GM20431 (cell line): ENCODE results near the gene OR6C75.
"Not testable (repeated sequence)": the region's sequence is repeated elsewhere in the genome, so short reads cannot be mapped to it uniquely, and the experiment has no call there.

Experiments used
- in situ Hi-C: fragments of 300-500 bp; cut with MseI, MboI; formaldehyde crosslinking; loops from one replicate; pipeline ENCODE4 v1.15.0; 2020; ENCODE audit warnings: low sequenced_read_pairs; ENCODE audit not compliant: unreplicated experiment

Gene OR6C75

DNA sequence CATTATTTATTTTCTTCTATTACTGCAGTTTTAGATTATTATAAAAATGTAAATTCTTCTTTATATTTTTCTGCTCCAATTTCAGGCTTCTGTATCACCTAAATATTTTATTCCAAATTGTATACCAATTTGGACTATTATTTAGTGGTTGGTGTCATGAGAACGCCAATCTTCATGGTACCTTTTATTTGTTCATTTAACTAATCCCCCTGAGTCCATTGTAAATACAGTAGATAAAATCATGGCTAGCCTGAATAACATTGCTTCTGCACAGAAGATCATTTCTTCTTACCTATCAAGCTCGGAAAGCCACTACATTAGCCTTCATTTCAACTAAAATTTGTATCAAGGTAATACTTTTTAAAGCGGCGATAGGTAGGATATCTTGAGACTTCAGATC is at the start of gene OR6C75:
Gene OR6C75 (plus strand): TSS at position 301 of the 400 bp plus-strand sequence. CDS start 2,136 bp downstream, outside the sequence.
- in situ Hi-C loops: no loop called here

DNA sequence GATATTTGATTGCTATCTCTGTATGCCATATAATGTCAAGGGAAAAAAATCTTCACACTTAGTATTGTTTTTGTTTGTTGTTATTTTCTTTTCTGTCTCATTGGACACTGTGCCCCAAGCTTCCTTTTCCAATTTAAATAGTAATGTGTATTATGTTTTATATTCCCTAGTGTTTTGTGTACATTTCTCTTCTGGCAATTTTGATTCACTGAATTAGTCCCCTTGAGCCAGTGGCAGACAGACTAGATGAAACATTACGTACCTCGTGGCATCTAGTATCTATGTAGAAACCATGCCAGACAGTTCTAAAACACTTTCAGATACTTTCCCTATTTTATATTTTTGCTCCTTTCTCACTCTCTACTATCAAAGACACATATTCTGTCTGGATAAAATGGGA is 48.7 kb upstream of the OR6C75 start, which contains the start of gene OR6C1:
Gene OR6C1 (plus strand): TSS at position 301 of the 400 bp plus-strand sequence. CDS start 6,257 bp downstream, outside the sequence.
- in situ Hi-C loops: no loop called here

DNA sequence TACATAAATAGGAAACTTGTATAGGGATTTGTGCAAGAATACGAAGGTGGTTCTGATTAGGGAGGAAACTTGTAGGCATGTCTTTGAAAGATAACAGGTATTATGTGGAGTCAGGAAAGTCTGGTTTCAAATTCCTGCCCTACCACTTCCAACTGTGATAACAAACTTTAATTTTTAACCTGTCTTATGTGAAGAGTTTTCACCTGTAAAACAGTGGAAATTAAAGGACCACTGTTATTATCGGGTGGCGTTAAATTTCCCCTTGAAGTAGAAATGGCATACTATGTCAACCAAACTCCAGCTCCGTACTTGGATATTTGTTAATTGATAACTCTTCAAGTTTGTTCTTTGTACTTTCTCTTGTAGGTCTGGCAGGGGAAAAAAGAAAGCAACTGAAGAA is 42.6 kb upstream of the OR6C75 start:
- in situ Hi-C loops: no loop called here

DNA sequence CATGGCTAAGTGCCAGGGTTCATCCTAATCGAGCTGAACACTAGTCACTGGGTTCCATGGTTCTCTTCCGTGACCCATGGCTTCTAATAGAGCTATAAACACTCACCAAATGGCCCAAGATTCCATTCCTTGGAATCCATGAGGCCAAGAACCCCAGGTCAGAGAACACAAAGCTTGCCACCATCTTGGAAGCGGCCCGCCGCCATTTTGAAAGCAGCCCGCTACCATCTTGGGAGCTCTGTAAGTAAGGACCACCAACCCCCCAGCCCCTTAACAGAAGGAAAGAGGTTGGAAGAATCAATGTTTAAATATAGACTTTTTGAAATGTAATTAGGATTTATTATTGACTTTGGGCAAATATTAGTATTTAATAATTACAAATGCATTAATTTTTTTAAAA is 37.0 kb upstream of the OR6C75 start:
- in situ Hi-C loops: not testable (repeated sequence)

DNA sequence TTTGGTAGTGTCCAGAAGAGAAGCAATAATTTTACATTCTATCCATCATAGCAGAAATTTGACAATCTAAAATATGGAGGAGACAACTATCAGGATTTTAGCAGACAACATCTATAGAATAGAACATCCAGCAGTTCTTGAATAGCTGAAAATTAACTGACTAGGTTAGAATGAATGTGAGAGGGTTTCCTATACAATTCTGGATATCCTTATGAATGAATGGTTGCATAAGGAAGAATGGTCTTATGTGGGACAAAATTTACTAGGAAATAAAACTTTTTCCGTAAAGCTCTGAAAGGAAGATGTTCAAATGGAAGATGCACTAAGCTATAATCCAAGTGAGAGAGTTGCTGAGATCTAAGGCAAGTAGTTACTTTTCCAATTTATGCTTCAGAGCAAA is 32.3 kb upstream of the OR6C75 start, which contains the start of gene OR6C3:
Gene OR6C3 (plus strand): TSS at position 301 of the 400 bp plus-strand sequence. CDS start 955 bp downstream, outside the sequence.
- in situ Hi-C loops: no loop called here

DNA sequence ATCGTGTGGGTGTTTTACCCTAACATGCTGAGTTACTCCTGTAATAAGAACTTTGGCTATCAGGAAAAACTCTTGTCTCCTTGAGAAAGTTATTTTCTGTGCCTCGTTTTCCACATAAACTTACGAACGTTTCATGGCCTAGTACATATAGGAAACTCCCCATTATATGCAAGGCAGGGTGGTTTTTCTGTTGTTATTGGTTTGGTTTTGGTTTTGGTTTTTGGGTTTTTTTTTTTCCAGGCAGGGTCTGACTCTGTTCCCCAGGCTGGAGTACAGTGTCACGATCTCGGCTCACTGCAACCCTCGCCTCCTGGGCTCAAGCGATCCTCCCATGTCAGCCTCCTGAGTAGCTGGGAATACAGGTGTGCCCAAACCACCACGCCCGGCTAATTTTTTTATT is 26.8 kb upstream of the OR6C75 start:
- in situ Hi-C loops: no loop called here

DNA sequence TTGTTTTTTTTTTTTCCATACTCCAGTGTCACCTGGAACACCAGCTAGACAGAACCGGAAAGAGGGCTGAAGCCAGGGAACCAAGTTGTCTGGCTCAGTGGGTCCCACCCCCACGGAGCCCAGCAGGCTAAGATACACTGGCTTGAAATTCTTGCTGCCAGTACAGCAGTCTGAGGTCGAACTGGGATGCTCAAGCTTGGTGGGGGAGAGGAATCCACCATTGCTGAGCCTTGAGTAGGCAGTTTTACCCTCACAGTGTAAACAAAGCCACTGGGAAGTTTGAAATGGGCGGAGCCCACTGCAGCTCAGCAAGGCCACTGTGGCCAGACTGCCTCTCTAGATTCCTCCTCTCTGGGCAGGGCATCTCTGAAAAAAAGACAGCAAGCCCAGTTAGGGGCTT is 7.4 kb upstream of the OR6C75 start:
- in situ Hi-C loops: not testable (repeated sequence)

DNA sequence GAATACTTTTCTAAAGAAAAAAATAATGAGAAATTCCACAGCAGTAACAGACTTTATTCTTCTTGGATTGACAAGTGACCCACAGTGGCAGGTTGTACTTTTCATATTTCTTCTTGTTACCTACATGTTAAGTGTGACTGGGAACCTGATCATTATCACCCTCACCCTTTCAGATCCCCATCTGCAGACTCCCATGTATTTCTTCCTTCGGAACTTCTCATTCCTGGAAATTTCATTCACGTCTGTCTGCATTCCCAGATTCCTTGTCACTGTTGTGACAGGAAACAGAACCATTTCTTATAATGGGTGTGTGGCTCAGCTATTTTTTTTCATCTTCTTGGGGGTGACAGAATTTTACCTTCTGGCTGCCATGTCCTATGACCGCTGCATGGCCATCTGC is 2.3 kb downstream of the OR6C75 start:
- in situ Hi-C loops: no loop called here

DNA sequence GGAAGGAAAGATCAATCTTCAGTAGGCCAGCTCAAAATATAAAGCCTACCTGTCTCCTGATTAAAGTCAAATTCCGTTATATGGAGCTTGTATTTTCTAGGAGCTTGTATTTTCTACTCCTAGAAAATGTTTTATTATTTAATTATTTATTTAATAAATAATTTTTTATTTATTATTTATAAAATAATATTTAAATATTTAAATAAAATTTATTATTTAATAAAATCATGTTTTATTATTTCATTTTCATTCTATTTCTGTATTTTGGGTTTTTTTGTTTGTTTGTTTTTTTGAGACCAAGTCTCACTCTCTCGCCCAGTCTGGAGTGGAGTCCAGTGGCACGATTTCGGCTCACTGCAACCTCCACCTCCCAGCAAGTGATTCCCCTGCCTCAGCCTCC is 9.7 kb downstream of the OR6C75 start:
- in situ Hi-C loops: no loop called here

DNA sequence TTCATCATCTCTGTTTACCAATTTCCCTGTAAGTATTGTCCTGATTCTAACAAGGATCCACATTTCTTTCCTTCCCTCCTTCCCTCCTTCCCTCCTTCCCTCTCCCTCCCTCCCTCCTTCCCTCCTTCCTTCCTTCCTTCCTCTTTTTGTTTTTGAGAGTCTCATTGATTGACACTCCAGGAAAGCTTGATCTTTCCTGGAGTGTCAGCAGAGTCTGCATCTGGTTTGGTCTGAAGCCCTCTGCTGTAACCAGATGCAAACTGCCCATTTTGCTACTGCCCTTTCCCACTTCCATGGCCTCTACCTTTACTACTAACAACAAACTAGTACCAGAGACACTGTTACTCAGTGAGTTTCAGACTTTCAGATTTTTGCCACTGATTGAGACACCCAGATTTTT is 23.1 kb downstream of the OR6C75 start:
- in situ Hi-C loops: no loop called here

DNA sequence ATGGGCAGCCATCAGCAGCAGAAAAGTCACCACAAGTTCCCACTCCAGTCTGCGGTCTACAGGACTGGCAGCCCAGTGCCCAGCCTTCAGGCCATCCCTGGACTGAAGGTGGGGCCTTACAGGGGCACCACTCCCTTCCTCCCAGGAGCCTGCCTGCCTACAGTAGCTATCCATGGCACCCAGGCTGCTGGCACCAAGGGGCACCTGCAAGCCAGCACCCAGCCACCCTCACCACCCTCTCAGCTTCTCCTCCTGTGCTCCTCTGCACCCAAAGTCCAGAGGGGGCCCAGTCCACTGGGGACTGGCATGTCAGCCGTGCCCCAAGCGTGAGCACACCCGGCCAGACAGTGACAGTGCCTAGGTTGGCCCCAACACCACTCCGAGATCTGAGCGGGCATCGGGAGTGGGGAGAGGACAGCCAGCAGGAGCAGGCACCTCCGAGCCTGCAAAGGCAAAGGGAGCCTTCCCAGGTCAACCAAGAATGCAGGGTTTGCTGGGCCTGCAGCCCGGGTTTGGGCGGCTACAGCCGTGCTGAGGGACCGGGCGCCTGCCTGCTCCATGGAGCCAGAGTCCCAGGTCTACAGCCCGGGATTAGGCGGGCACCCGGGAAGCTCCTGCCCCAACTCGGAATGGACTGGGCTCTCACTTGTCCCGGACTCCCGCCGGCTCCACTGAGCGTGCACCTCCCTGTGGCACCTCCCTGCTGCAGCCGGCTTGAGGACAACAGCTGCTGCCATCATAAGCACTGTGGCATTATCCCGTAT is 29.4 kb downstream of the OR6C75 start:
- in situ Hi-C loops: no loop called here

DNA sequence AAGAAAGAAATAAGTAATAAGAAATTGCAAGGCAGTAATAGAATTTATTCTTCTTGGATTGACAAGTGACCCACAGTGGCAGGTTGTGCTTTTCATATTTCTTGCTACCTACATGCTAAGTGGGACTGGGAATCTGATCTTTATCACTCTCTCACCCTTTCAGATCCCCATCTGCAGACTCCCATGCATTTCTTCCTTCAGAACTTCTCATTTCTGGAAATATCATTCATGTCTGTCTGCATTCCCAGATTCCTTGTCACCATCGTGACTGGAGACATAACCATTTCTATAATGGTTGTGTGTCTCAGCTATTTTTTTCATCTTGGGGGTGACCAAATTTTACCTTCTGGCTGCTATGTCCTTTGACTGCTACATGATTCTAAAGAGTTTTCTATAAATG is 33.6 kb downstream of the OR6C75 start:
- in situ Hi-C loops: no loop called here

DNA sequence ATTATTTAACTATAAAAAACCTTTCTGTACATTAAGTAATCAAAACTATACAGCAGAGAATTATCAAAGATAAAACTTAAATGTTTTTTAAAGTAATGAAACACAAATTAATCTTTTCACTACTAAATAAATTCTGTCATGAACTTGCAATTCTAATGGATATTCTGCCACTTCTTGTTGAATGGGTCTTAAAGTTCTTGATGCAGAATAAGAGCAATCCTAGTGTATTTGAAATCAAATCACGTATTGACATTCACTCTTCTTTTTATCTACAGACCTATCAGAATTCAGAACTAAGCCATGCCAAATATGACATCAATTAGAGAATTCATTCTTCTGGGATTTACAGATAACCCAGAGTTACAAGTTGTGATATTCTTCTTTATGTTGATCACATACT is 37.5 kb downstream of the OR6C75 start, which contains the start of gene OR6C65:
Gene OR6C65 (plus strand): TSS at position 301 of the 400 bp plus-strand sequence. CDS start 0 bp downstream, at position 301.
- in situ Hi-C loops: no loop called here

DNA sequence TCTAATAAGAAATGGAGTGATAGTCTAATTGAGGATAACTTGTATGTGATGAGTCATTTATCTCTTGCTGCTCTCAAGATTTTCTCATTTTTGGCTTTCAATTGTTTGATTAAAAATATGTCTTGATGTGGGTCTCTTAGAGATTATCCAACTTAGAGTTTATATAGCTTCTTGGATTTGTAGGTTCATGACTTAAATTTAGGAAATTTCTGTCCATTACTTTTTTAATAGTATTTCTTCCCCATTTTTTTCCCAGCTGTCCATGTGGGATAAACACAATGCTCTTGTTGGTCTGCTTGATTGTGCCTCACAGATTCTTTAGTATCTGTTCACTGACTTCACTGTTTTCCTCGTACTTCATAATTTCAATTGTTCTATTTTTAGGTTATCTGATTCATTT is 45.1 kb downstream of the OR6C75 start:
- in situ Hi-C loops: no loop called here

DNA sequence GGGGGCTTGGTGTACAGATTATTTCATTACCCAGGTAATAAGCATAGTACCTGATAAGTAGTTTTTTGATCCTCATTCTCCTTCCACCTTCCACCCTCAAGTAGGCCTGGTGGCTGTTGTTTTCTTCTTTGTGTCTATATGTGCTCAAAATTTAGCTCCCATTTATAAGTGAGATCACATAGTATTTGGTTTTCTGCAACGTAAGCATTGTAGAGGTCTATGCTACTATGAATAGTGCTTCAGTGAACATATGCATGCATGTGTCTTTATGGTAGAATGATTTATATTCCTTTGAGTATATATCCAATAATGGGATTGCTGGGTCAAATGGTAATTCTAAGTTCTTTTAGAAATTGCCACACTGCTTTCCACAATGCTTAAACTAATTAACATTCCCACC is 46.4 kb downstream of the OR6C75 start:
- in situ Hi-C loops: not testable (repeated sequence)

DNA sequence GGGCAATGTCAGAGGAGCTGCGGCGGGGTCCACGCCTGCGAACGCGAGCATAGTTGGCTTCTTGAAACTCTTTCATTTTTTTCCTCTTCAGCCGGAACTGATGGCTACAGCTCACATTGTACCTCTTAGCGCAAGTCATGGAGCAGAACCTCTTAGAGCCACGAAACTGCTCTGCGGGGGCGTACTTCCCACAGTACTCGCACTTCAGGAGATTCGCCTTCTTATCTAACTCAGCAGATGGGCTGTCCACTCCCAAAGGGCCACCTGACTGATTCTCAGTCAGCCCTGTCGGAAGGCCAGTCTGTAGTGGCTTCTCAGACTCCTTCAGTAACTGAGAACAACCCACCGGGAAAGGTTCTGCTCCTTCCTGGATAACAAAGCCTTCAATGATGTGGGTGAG is 49.4 kb downstream of the OR6C75 start:
- in situ Hi-C loops: not testable (repeated sequence)

DNA sequence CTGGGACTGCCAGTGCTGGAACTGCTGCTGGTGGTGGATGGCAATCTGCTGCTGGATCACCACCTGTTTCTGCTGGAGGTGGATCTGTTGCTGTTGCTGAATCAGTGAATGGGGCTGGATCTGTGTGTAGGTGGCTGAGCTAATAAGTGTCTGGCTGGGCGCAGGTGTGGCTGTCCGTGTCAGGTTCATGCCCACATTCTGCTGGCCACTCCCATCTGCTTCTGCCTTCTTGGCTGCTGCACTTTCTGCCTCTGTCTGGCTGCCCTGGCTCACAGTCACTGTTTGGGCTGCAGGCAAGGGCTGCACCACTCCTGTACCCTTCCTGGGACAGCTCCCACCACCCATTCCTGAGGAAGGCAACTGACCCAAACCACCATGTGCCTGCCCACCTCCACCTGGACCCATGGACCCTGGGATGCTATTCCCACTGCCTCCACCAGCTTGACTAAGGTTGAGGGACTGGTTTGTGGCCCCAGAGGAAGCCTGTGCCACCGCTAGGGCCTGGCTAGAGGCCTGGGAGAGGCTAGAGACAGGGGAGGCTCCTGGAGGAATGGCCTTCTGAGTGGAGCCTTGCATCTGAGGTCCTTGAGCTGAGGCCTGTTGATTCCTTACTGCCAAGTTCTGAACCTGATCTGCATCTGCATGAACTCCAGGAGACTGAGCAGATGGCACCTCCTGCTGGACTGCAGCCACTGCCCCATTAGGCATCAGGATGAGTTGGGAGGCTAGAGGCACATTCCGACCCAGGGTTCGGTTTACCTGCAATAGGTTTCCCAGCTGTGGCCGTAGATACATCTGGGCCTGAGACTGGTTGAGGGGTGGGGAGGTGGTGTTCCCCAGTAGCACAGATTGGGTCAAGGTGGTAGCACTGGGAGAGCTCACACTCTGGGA is 51.0 kb downstream of the OR6C75 start:
- in situ Hi-C loops: not testable (repeated sequence)

DNA sequence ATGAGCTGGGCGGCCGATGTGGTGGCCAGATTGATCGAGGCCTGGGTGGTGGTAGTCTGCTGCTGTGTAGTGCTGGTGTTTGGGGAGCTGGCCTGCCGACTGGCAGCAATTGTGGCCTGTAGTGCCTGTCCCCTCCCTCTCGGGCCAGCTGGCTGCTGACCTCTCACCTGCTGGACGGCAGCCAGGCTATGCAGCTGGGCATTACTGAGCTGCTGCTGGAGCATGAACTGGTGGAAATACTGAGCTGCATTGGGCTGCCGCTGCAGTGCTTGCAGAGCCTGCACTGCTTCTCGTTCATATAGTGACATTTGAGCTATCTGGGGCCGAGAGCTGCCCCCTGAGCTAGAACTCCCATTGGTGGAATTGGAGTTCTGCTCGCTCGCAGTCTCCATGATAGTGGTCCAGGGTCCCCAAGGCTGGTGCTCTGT is 51.6 kb downstream of the OR6C75 start:
- in situ Hi-C loops: not testable (repeated sequence)

DNA sequence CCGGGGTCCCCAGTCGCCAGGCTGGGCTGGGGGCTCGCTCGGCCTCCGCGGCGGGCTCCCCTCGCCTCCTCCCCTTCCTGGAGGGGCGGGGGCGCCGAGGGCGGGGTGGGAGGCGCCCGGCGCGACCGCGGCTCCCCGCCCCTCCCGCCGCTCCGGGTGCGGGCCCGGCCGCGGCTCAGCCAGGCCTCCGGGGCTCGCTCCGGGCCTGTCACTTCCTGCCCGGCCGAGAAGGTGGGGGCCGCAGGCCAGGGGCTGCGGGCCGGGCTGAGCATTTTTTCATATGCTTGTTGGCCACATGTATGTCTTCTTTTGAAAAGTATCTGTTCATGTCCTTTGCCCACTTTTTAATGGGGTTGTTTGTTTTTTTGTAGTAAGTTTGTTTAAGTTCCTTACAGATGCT is 52.1 kb downstream of the OR6C75 start:
- in situ Hi-C loops: not testable (repeated sequence)

DNA sequence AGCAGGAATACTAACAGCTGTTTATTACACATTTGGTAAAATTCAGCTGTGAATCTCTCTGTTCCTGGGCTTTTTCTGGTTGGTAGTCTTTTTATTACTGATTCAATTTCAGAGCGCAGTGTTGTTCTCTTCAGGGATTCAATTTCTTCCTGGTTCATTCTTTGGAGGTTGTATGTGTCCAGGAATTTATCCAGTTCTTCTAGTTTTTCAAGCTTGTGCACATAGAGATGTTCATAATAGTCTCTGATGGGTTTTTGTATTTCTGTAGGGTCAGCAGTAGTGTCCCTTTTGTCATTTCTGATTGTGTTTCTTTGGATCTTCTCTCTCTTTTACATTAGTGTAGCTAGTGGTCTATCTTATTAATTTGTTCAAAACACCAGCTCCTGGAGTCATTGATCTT is 54.2 kb downstream of the OR6C75 start:
- in situ Hi-C loops: no loop called here
